Vagina (tissue), 2 donors: ENCODE measurements around the gene TP73.

Source experiments
- POLR2A ChIP-seq, 2 donors: fragments of 450-650 bp; IDR thresholded peaks; one replicate each; pipeline ENCODE4 v1.6.1; 2017; ENCODE audit warnings: antibody characterized with exemption in 2 of 2, mild to moderate bottlenecking in 2 of 2, moderate library complexity in 2 of 2
- POLR2AphosphoS5 ChIP-seq, 2 donors: sonication (generic); formaldehyde crosslinking; IDR thresholded peaks; one replicate each; pipeline ENCODE4 v1.9.0; 2017; ENCODE audit warnings: antibody characterized with exemption in 2 of 2, mild to moderate bottlenecking in 2 of 2, low read depth in 1 of 2; ENCODE audit not compliant: insufficient read depth in 1 of 2
- TF ChIP-seq, protein P1 (sequence below), 3 experiments: fragments of 450-650 bp in 2 of 3; fragments of 200-600 bp in 1 of 3; sonication (generic) in 1 of 3; IDR thresholded peaks; one replicate each; pipeline ENCODE4 v1.5.1; 2017 to 2019; ENCODE audit warnings: antibody characterized with exemption in 3 of 3, mild to moderate bottlenecking in 2 of 3, moderate library complexity in 2 of 3

DNA sequence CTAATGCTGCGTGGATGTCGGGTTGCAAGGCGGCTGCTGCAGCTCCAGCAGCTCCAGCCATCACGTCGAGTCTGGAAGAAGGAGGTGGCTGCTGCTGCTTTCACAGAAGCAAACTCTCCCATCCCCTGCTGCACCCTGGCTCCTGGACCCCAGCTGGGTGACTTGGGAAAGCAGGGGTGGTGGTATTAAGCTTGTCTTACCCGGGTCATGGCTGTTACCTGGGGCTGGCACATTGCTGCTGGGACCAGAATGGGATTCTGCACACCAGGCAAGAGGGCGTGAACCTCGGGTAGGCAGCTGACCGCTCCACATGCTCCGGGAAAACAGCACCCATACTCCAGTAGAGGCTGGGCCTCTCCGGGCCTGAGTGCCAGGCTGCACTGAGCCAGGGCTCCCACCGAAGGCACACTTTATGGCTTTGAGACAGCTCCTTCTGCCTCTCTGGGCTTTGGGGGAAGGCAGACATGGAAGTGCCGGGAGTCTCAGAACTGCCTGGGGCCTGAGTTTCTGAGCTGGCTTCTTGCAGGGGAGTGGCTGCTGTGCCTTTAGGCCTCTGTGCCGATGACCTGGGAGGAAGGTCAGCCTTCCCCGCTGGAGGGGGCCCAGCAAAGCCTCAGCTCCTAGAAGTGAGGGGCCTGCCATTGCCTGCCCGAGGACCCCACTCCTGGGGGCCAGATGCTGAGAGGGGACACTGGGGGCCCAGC is 121.4 kb downstream of the TP73 start:
- TF ChIP-seq, protein P1, sequence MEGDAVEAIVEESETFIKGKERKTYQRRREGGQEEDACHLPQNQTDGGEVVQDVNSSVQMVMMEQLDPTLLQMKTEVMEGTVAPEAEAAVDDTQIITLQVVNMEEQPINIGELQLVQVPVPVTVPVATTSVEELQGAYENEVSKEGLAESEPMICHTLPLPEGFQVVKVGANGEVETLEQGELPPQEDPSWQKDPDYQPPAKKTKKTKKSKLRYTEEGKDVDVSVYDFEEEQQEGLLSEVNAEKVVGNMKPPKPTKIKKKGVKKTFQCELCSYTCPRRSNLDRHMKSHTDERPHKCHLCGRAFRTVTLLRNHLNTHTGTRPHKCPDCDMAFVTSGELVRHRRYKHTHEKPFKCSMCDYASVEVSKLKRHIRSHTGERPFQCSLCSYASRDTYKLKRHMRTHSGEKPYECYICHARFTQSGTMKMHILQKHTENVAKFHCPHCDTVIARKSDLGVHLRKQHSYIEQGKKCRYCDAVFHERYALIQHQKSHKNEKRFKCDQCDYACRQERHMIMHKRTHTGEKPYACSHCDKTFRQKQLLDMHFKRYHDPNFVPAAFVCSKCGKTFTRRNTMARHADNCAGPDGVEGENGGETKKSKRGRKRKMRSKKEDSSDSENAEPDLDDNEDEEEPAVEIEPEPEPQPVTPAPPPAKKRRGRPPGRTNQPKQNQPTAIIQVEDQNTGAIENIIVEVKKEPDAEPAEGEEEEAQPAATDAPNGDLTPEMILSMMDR (IDR thresholded peaks at IDR 0.05) = no peak
- TF ChIP-seq POLR2A (IDR thresholded peaks at IDR 0.05) = no peak
- no peak for TF ChIP-seq POLR2AphosphoS5 (IDR thresholded peaks at IDR 0.05; ENCODE audit: insufficient read depth in 1 of 2, low read depth in 1 of 2)
